HCT116 (cell line): ENCODE measurements around the gene HOXD9. TPM values are rescaled to one million over a fixed set of nuclear protein-coding genes. Genes with fewer than 3 reads are reported as not detected.

ENCODE experiments used
- ATAC-seq: fragments of 200-7000 bp; cut with Tn5 transposase; 2 replicates; pipeline ENCODE4 v1.9.1; 2020; ENCODE audit warnings: mild to moderate bottlenecking, moderate library complexity
- BruUV-seq: library from RNA; stranded (reverse); fragments of 400-500 nt; replicated peaks from 2 replicates; lab custom pipeline; 2021; lab: Mats Ljungman, UMichigan
- CTCF ChIA-PET: fragments of 300-600 bp; sonication (Branson Sonifier 250); formaldehyde crosslinking; loops from one replicate; lab custom pipeline; 2021; ENCODE audit warnings: antibody characterized with exemption; lab: Charles Lee
- POLR2A ChIA-PET: fragments of 300-600, 350-600 bp; sonication (Branson Sonifier 250); formaldehyde crosslinking; loops from one replicate; lab custom pipeline; 2021; ENCODE audit warnings: antibody characterized with exemption; lab: Charles Lee
- RAD21 ChIA-PET, 2 experiments: fragments of 300-600 bp; sonication (Branson Sonifier 250); formaldehyde crosslinking; loops; one replicate each; lab custom pipeline; 2023; ENCODE audit warnings: low total read pairs in 2 of 2; ENCODE audit not compliant: uncharacterized antibody in 2 of 2, unreplicated experiment in 2 of 2, low non-redundant PET in 1 of 2; lab: Charles Lee
- DNase-seq: peaks from one replicate; pipeline ENCODE4 v3.0.0-alpha.2; 2010; ENCODE audit warnings: low read depth, low spot score
- H2AFZ ChIP-seq: fragments of 200-600 bp; shearing (Covaris generic), sonication (generic); 2 replicates; pipeline ENCODE4 v1.6.1; 2017; ENCODE audit warnings: low read depth, mixed run types, mixed read lengths, antibody characterized with exemption, low read length; ENCODE audit not compliant: poor library complexity, severe bottlenecking
- H3K27ac ChIP-seq: 2 replicates; pipeline ENCODE4 v1.5.1; 2012; ENCODE audit warnings: low read depth, low read length
- H3K27me3 ChIP-seq: fragments of 200-600 bp; sonication (generic); 2 replicates; pipeline ENCODE4 v1.6.1; 2016; ENCODE audit warnings: mixed run types, low read length, mixed read lengths; ENCODE audit not compliant: insufficient read depth
- H3K36me3 ChIP-seq, 2 experiments: fragments of 200-500 bp in 1 of 2; fragments of 200-600 bp in 1 of 2; sonication (Bioruptor generic) in 1 of 2; sonication (generic) in 1 of 2; 2 replicates each; pipeline versions ENCODE4 v1.5.1 to v1.6.1; 2014 to 2016; ENCODE audit warnings: low read length in 2 of 2, inconsistent platforms in 1 of 2, mixed read lengths in 1 of 2, mixed run types in 1 of 2; ENCODE audit not compliant: insufficient read depth in 2 of 2, control insufficient read depth in 1 of 2
- H3K4me1 ChIP-seq, 2 experiments: fragments of 200-600 bp in 1 of 2; sonication (generic) in 1 of 2; 2 replicates each; pipeline versions ENCODE4 v1.5.1 to v1.6.1; 2012 to 2017; ENCODE audit warnings: low read length in 2 of 2, inconsistent platforms in 1 of 2, mild to moderate bottlenecking in 1 of 2, mixed read lengths in 1 of 2, mixed run types in 1 of 2, moderate library complexity in 1 of 2; ENCODE audit not compliant: insufficient read depth in 2 of 2, control insufficient read depth in 1 of 2
- H3K4me2 ChIP-seq: fragments of 200-600 bp; sonication (generic); 2 replicates; pipeline ENCODE4 v1.6.1; 2017; ENCODE audit warnings: mixed run types, low read length, mixed read lengths
- H3K4me3 ChIP-seq, 2 experiments: fragments of 200-600 bp in 1 of 2; sonication (generic) in 1 of 2; replicated peaks in 1 of 2; 2 replicates each; pipeline ENCODE4 v1.5.1; 2011 to 2016; ENCODE audit warnings: low read length in 2 of 2, control low read depth in 1 of 2, low read depth in 1 of 2, mild to moderate bottlenecking in 1 of 2, mixed read lengths in 1 of 2, mixed run types in 1 of 2
- H3K79me2 ChIP-seq: fragments of 200-600 bp; sonication (generic); 2 replicates; pipeline ENCODE4 v1.6.1; 2017; ENCODE audit warnings: mild to moderate bottlenecking, mixed run types, low read length, moderate library complexity, mixed read lengths; ENCODE audit not compliant: insufficient read depth
- H3K9ac ChIP-seq: fragments of 200-600 bp; sonication (generic); 2 replicates; pipeline ENCODE4 v1.6.1; 2016; ENCODE audit warnings: low read length, mixed read lengths
- H3K9me2 ChIP-seq: fragments of 200-600 bp; sonication (generic), shearing (Covaris generic); 2 replicates; pipeline ENCODE4 v1.6.1; 2017; ENCODE audit warnings: mixed run types, mild to moderate bottlenecking, moderate library complexity; ENCODE audit not compliant: insufficient read depth
- H3K9me3 ChIP-seq, 2 experiments: fragments of 200-500 bp in 1 of 2; fragments of 200-600 bp in 1 of 2; sonication (Bioruptor generic) in 1 of 2; sonication (generic) in 1 of 2; 2 replicates each; pipeline ENCODE4 v1.6.1; 2014 to 2017; ENCODE audit warnings: low read length in 2 of 2, mixed read lengths in 2 of 2, inconsistent platforms in 1 of 2, low read depth in 1 of 2, mild to moderate bottlenecking in 1 of 2, mixed run types in 1 of 2, moderate library complexity in 1 of 2; ENCODE audit not compliant: control insufficient read depth in 1 of 2, insufficient read depth in 1 of 2
- H4K20me1 ChIP-seq: fragments of 200-600 bp; sonication (generic), shearing (Covaris generic); 2 replicates; pipeline ENCODE4 v1.6.1; 2017; ENCODE audit warnings: mixed run types, mild to moderate bottlenecking, moderate library complexity; ENCODE audit not compliant: insufficient read depth
- CBX3 ChIP-seq: IDR thresholded peaks from 2 replicates; pipeline ENCODE4 v1.6.1; 2012; ENCODE audit warnings: low read depth
- CEBPB ChIP-seq: IDR thresholded peaks from 2 replicates; pipeline ENCODE4 v1.6.1; 2012; ENCODE audit warnings: low read depth
- EGR1 ChIP-seq: IDR thresholded peaks from 2 replicates; pipeline ENCODE4 v1.6.1; 2012; ENCODE audit warnings: low read depth
- ELF1 ChIP-seq: IDR thresholded peaks from 2 replicates; pipeline ENCODE4 v1.6.1; 2012; ENCODE audit warnings: low read depth, borderline replicate concordance
- EZH2phosphoT487 ChIP-seq: fragments of 200-600 bp; IDR thresholded peaks from 2 replicates; pipeline ENCODE4 v1.6.1; 2018; ENCODE audit warnings: antibody characterized with exemption, borderline replicate concordance
- FOSL1 ChIP-seq: IDR thresholded peaks from 2 replicates; pipeline ENCODE4 v1.6.1; 2012; ENCODE audit warnings: low read depth
- JUND ChIP-seq: IDR thresholded peaks from 2 replicates; pipeline ENCODE4 v1.6.1; 2012
- POLR2A ChIP-seq: IDR thresholded peaks from 2 replicates; pipeline ENCODE4 v1.7.0; 2011; ENCODE audit warnings: borderline replicate concordance; ENCODE audit not compliant: insufficient read depth, insufficient read length; ENCODE audit errors: extremely low read depth
- POLR2AphosphoS5 ChIP-seq: IDR thresholded peaks from 2 replicates; pipeline ENCODE4 v1.6.1; 2011; ENCODE audit warnings: mild to moderate bottlenecking, low read depth, low read length, moderate library complexity
- RAD21 ChIP-seq: IDR thresholded peaks from 2 replicates; pipeline ENCODE4 v1.6.1; 2012; ENCODE audit warnings: low read depth, mild to moderate bottlenecking
- SIN3A ChIP-seq: IDR thresholded peaks from 2 replicates; pipeline ENCODE4 v1.6.1; 2012; ENCODE audit warnings: low read depth
- SP1 ChIP-seq: IDR thresholded peaks from 2 replicates; pipeline ENCODE4 v1.6.1; 2012; ENCODE audit warnings: low read depth
- SRF ChIP-seq: IDR thresholded peaks from 2 replicates; pipeline ENCODE4 v1.6.1; 2012; ENCODE audit warnings: low read depth
- TCF7L2 ChIP-seq: IDR thresholded peaks from 2 replicates; pipeline ENCODE4 v1.7.0; 2011; ENCODE audit warnings: borderline replicate concordance, inconsistent platforms; ENCODE audit not compliant: insufficient read depth, insufficient read length; ENCODE audit errors: extremely low read depth
- YY1 ChIP-seq: IDR thresholded peaks from 2 replicates; pipeline ENCODE4 v1.6.1; 2011; ENCODE audit warnings: low read length, low read depth, moderate library complexity, mild to moderate bottlenecking; ENCODE audit not compliant: insufficient replicate concordance; ENCODE audit errors: extremely low read depth
- ZFX ChIP-seq: fragments of 450-650 bp; IDR thresholded peaks from 2 replicates; pipeline ENCODE4 v1.6.1; 2017
- ZNF274 ChIP-seq: fragments of 200-500 bp; sonication (Bioruptor generic); IDR thresholded peaks from 2 replicates; pipeline ENCODE4 v1.6.1; 2014; ENCODE audit warnings: mild to moderate bottlenecking, low read depth, low read length, inconsistent platforms
- intact Hi-C: fragments of 100-400 bp; cut with micrococcal nuclease; formaldehyde crosslinking; loops from 2 replicates; pipeline ENCODE4 v1.10.0; 2022
- total RNA-seq: library from RNA; stranded (reverse); gene quantifications from one replicate; pipeline ENCODE4 v1.2.1, GENCODE V29; 2021; ENCODE audit not compliant: unreplicated experiment
- TF ChIP-seq, protein P1 (sequence below): IDR thresholded peaks from 2 replicates; pipeline ENCODE4 v1.6.1; 2011; ENCODE audit warnings: mild to moderate bottlenecking, low read length, moderate library complexity; ENCODE audit not compliant: insufficient replicate concordance; ENCODE audit errors: extremely low read depth
- TF ChIP-seq, protein P2 (sequence below): IDR thresholded peaks from 2 replicates; pipeline ENCODE4 v1.6.1; 2012
- TF ChIP-seq, protein P3 (sequence below): IDR thresholded peaks from 2 replicates; pipeline ENCODE4 v1.6.1; 2012

HOXD9 gene
- total RNA-seq, 1 experiment from 2014 or later: not detected

DNA sequence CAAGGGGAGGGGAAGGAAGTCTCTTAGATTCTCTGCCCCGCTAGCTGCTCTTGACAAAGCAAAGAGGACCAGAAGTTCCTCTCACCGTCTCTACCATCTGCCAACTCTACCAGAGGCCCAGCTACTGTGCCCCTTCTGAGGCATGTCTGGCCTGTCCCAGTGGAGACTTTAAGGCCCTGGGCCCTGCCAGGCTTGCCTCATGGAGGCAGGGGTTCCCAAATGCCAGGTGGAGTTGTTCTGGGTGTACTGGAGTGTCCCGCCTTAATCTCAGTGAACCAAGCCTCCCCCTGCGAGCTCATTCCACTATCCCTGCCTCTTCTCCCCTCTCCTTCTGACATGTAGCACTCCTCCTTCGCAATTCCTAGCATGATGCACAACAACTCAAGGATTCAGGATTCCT is 20.7 kb upstream of the HOXD9 start:
- H3K27ac ChIP-seq: no peak overlapping the region
- no peaks in the 10 kb centered on the region for H3K9me2 ChIP-seq
- H3K36me3 ChIP-seq: no peaks in the 10 kb centered on the region
- H3K27me3 ChIP-seq: no peaks in the 10 kb centered on the region
- H2AFZ ChIP-seq: no peak overlapping the region
- no peak overlapping the region for H3K9ac ChIP-seq
- CTCF ChIA-PET: interaction anchor here (1.5 kb wide), 1 partner anchor 9 kb away, joined by 7 read pairs; no protein-coding TSS in a partner anchor
- no TSS peak for BruUV-seq
- intact Hi-C loops: no loop called here
- TF ChIP-seq, protein P1, sequence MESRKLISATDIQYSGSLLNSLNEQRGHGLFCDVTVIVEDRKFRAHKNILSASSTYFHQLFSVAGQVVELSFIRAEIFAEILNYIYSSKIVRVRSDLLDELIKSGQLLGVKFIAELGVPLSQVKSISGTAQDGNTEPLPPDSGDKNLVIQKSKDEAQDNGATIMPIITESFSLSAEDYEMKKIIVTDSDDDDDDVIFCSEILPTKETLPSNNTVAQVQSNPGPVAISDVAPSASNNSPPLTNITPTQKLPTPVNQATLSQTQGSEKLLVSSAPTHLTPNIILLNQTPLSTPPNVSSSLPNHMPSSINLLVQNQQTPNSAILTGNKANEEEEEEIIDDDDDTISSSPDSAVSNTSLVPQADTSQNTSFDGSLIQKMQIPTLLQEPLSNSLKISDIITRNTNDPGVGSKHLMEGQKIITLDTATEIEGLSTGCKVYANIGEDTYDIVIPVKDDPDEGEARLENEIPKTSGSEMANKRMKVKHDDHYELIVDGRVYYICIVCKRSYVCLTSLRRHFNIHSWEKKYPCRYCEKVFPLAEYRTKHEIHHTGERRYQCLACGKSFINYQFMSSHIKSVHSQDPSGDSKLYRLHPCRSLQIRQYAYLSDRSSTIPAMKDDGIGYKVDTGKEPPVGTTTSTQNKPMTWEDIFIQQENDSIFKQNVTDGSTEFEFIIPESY: no peak
- no peak for TF ChIP-seq FOSL1
- TF ChIP-seq JUND: no peak
- TF ChIP-seq SP1: no peak
- TF ChIP-seq ZFX: no peak
- TF ChIP-seq POLR2AphosphoS5: no peak
- TF ChIP-seq ZNF274: no peak
- TF ChIP-seq TCF7L2: no peak
- no peak for TF ChIP-seq SRF
- TF ChIP-seq CBX3: no peak
- TF ChIP-seq, protein P2, sequence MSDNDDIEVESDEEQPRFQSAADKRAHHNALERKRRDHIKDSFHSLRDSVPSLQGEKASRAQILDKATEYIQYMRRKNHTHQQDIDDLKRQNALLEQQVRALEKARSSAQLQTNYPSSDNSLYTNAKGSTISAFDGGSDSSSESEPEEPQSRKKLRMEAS: no peak
- no peak for TF ChIP-seq POLR2A
- TF ChIP-seq, protein P3, sequence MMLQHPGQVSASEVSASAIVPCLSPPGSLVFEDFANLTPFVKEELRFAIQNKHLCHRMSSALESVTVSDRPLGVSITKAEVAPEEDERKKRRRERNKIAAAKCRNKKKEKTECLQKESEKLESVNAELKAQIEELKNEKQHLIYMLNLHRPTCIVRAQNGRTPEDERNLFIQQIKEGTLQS: no peak
- no peak for TF ChIP-seq ELF1
- no peak for TF ChIP-seq EZH2phosphoT487
- no peak for TF ChIP-seq CEBPB
- TF ChIP-seq SIN3A: no peak
- no peak for TF ChIP-seq EGR1
- no peak for TF ChIP-seq RAD21
- no peak for TF ChIP-seq YY1
- H3K9me3 ChIP-seq: no peaks in the 10 kb centered on the region
- no peaks in the 10 kb centered on the region for H4K20me1 ChIP-seq
- no peak overlapping the region for H3K4me3 ChIP-seq
- H3K4me2 ChIP-seq: no peak overlapping the region
- DNase-seq (no peak), ATAC-seq (no peak)
- H3K79me2 ChIP-seq: no peaks in the 10 kb centered on the region
- H3K4me1 ChIP-seq: peaks cover 3 to 21% of the 10 kb centered on the region in 2 experiments; a peak in 3 of 4 replicates
- RAD21 ChIA-PET: no interaction called here
- POLR2A ChIA-PET: no interaction called here
